ENCODE data around the gene CD33. TPM values are rescaled to one million over a fixed set of nuclear protein-coding genes. Genes with fewer than 3 reads are reported as not detected.

The CD33 gene
- total RNA-seq, 1 experiment from 2014 or later, result 2.2 TPM

- BruUV-seq (replicated peaks), result no TSS peak
- Histone ChIP-seq H4K20me1 (ENCODE audit: low read length) (no peaks in the 10 kb centered on the region), H3K9ac (ENCODE audit: low read length) (no peak overlapping the region), H3K27ac (ENCODE audit: low read length) (no peak overlapping the region), H3F3A (ENCODE audit: low read length, unreplicated experiment) (no peaks in the 10 kb centered on the region), H3K4me3 (ENCODE audit: low read length) (no peak overlapping the region), H3K9me3 (ENCODE audit: low read length) (no peaks in the 10 kb centered on the region), H3K27me3 (ENCODE audit: low read length) (peaks cover 46% of the 10 kb centered on the region), H3K36me3 (ENCODE audit: low read depth, low read length) (no peaks in the 10 kb centered on the region), H3K79me2 (ENCODE audit: low read length) (no peaks in the 10 kb centered on the region), H2AFZ (ENCODE audit: low read length) (no peak overlapping the region), H3K4me1 (ENCODE audit: insufficient read depth, low read length) (no peaks in the 10 kb centered on the region), H3K4me2 (ENCODE audit: low read length) (no peak overlapping the region), H3K9me2 (replicated peaks; ENCODE audit: low read length) (no peaks in the 10 kb centered on the region)
- DNase-seq (no peak), ATAC-seq (no peak)
- ChIA-PET CTCF (no interaction called here), POLR2A (ENCODE audit: unreplicated experiment) (no interaction called here)
- intact Hi-C loops (cut with micrococcal nuclease), result no loop called here
- no peak for TF ChIP-seq EZH2phosphoT487 (IDR thresholded peaks at IDR 0.05; ENCODE audit: borderline replicate concordance, low read length)
- no peak for TF ChIP-seq CTCF (conservative IDR thresholded peaks at IDR 0.05; ENCODE audit: low read depth, low read length)
- TF ChIP-seq EZH2 (IDR thresholded peaks at IDR 0.05; ENCODE audit: low read length, unreplicated experiment), result no peak
These were observed 42.9 kb upstream of the CD33 start for GRCh38 chr19:51181913-51182419.

- no peak overlapping the region for H3K4me2 ChIP-seq (ENCODE audit: low read length)
- H3K4me3 ChIP-seq (ENCODE audit: low read length), result no peak overlapping the region
- POLR2A ChIA-PET (ENCODE audit: unreplicated experiment), result no interaction called here
- intact Hi-C loops (cut with micrococcal nuclease), result no loop called here
- H3K9me3 ChIP-seq (ENCODE audit: low read length), result no peaks in the 10 kb centered on the region
- CTCF ChIA-PET, result no interaction called here
- BruUV-seq (replicated peaks), result no TSS peak
- H3K27ac ChIP-seq (ENCODE audit: low read length), result no peak overlapping the region
- no peaks in the 10 kb centered on the region for H3K9me2 ChIP-seq (replicated peaks; ENCODE audit: low read length)
- DNase-seq, result no peak
- H3K9ac ChIP-seq (ENCODE audit: low read length), result no peak overlapping the region
- H3K79me2 ChIP-seq (ENCODE audit: low read length), result no peaks in the 10 kb centered on the region
- H4K20me1 ChIP-seq (ENCODE audit: low read length), result no peaks in the 10 kb centered on the region
- H3F3A ChIP-seq (ENCODE audit: low read length, unreplicated experiment), result no peaks in the 10 kb centered on the region
- no peaks in the 10 kb centered on the region for H3K36me3 ChIP-seq (ENCODE audit: low read depth, low read length)
- no peaks in the 10 kb centered on the region for H3K4me1 ChIP-seq (ENCODE audit: insufficient read depth, low read length)
- no peak overlapping the region for H2AFZ ChIP-seq (ENCODE audit: low read length)
- TF ChIP-seq CTCF (conservative IDR thresholded peaks at IDR 0.05; ENCODE audit: low read depth, low read length), result no peak
- H3K27me3 ChIP-seq (ENCODE audit: low read length), result peaks cover 48% of the 10 kb centered on the region
- no peak for ATAC-seq
These were observed 41.3 kb upstream of the CD33 start for GRCh38 chr19:51183629-51184028.

GRCh38 chr19:51185069-51185867 is 39.6 kb upstream of the CD33 start:
- BruUV-seq (replicated peaks), result no TSS peak
- Histone ChIP-seq H3K4me2 (ENCODE audit: low read length) (no peak overlapping the region), H3K4me3 (ENCODE audit: low read length) (no peak overlapping the region), H3F3A (ENCODE audit: low read length, unreplicated experiment) (no peaks in the 10 kb centered on the region), H4K20me1 (ENCODE audit: low read length) (no peaks in the 10 kb centered on the region), H2AFZ (ENCODE audit: low read length) (no peak overlapping the region), H3K79me2 (ENCODE audit: low read length) (no peaks in the 10 kb centered on the region), H3K27ac (ENCODE audit: low read length) (no peak overlapping the region), H3K9ac (ENCODE audit: low read length) (no peak overlapping the region), H3K9me2 (replicated peaks; ENCODE audit: low read length) (no peaks in the 10 kb centered on the region), H3K27me3 (ENCODE audit: low read length) (peaks cover 52% of the 10 kb centered on the region), H3K9me3 (ENCODE audit: low read length) (no peaks in the 10 kb centered on the region), H3K36me3 (ENCODE audit: low read depth, low read length) (no peaks in the 10 kb centered on the region), H3K4me1 (ENCODE audit: insufficient read depth, low read length) (no peaks in the 10 kb centered on the region)
- CTCF ChIA-PET, result no interaction called here
- POLR2A ChIA-PET (ENCODE audit: unreplicated experiment), result no interaction called here
- intact Hi-C loops (cut with micrococcal nuclease), result no loop called here
- ATAC-seq (no peak), DNase-seq (no peak)
- TF ChIP-seq EZH2 (IDR thresholded peaks at IDR 0.05; ENCODE audit: low read length, unreplicated experiment), result no peak
- TF ChIP-seq EZH2phosphoT487 (IDR thresholded peaks at IDR 0.05; ENCODE audit: borderline replicate concordance, low read length), result no peak
- no peak for TF ChIP-seq CTCF (conservative IDR thresholded peaks at IDR 0.05; ENCODE audit: low read depth, low read length)

All from PC-3 (cell line).